Mucosa of descending colon (tissue), 3 donors: Measurements from ENCODE around the gene DHRS1. TPM values are rescaled to one million over a fixed set of nuclear protein-coding genes. Genes with fewer than 3 reads are reported as not detected.

Experiments
- ATAC-seq: fragments of 200-7000 bp; cut with Tn5 transposase; one replicate; pipeline ENCODE4 v1.9.1; 2020; ENCODE audit warnings: mild to moderate bottlenecking, moderate library complexity
- DNase-seq, 3 donors: peaks; one replicate each; pipeline ENCODE4 v3.0.0-alpha.2; 2020
- H3K36me3 ChIP-seq: fragments of 200-600 bp; one replicate; pipeline ENCODE4 v1.8.0; 2021; ENCODE audit warnings: low read depth, mild to moderate bottlenecking
- H3K4me1 ChIP-seq: fragments of 200-600 bp; one replicate; pipeline ENCODE4 v1.8.0; 2021; ENCODE audit warnings: low read depth, mild to moderate bottlenecking
- H3K4me3 ChIP-seq: fragments of 200-600 bp; one replicate; pipeline ENCODE4 v1.8.0; 2021; ENCODE audit warnings: mild to moderate bottlenecking
- H3K9me3 ChIP-seq: fragments of 200-600 bp; one replicate; pipeline ENCODE4 v1.8.0; 2021; ENCODE audit warnings: mild to moderate bottlenecking
- CTCF ChIP-seq: fragments of 200-600 bp; IDR thresholded peaks from one replicate; pipeline ENCODE4 v1.8.0; 2022; ENCODE audit warnings: antibody characterized with exemption, mild to moderate bottlenecking
- intact Hi-C, 2 donors: fragments of 100-400 bp; cut with DNase I in 1 of 2; cut with micrococcal nuclease in 1 of 2; formaldehyde crosslinking; loops; one replicate each; pipeline versions ENCODE4 v1.11.0 to v1.11.1; 2022; cut with DNase I, micrococcal nuclease
- total RNA-seq, 3 donors: library from RNA; stranded (reverse); fragmentation: NEBNext Ultra II Directional in 2 of 3; extraction: Animal tissue kit (Norgen Biotek cat#: 25700) in 2 of 3; gene quantifications; one replicate each; pipeline versions ENCODE4 v1.2.1 to v1.2.4, GENCODE V29; 2021 to 2023
- donor health status: DM: no; HTN: no; CAD: no; lungs with moderate emphysema.
- donor health status: DM: no; HTN: no; CAD: no.
- donor health status: DM: no; HTN: yes; CAD: no.

The DHRS1 gene
- total RNA-seq, 3 donors from 2014 or later, result 30.6 to 56.9 (median 54.9) TPM

DNA sequence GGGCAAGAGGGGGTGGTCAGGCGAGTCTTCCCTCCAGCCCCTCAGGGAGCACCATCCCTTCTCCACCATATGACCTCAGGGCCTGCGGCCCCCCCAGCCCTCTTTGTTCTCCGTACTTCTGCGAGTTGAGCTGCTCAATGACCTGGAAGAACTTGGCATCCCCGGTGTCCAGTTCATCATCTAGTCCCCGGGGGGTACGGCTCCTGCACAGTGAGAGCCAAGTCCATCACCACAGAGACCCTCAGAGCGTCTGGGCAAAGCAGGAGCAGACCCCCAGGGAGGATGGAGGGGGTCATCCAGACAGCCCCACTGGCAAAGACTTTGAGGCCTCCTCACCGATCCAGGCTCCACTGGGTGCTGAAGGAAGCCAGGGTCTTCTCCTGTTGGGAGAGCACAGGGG, 26.4 kb upstream of the DHRS1 start:
- DNase-seq (no peak), ATAC-seq (no peak)
- Histone ChIP-seq H3K9me3 (no peaks in the 10 kb centered on the region), H3K4me1 (no peaks in the 10 kb centered on the region), H3K36me3 (no peaks in the 10 kb centered on the region), H3K4me3 (no peak overlapping the region)
- no peak for TF ChIP-seq CTCF
- intact Hi-C loops, result no loop called here

DNA sequence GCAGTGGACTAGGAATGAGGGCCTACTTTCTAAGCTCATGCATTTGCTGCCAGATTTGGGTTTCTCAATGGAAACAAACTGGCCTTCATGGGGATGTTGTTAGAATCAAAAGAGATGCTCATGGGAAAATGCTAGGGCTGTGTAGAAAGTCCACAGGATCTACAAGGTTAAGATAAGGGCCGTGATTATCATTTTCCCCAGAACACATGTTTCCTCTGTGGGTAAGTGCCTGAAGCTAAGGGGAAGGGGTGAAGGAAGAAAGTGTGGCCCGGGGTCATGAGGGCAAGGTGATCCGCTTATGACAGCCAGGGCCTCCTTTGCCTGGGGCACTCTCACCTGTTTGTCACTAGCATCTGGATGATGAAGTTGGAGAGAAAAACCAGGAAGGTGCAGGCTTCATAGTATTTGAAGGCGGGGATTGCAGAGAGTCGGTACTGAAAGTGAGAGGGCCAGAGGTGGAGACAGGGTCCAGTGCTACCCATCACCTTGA, 25.5 kb upstream of the DHRS1 start:
- no peak for ATAC-seq
- Histone ChIP-seq H3K9me3 (no peaks in the 10 kb centered on the region), H3K36me3 (no peaks in the 10 kb centered on the region), H3K4me1 (no peaks in the 10 kb centered on the region), H3K4me3 (no peak overlapping the region)
- intact Hi-C loops, result no loop called here
- TF ChIP-seq CTCF, result no peak
- DNase-seq, result no peak

DNA sequence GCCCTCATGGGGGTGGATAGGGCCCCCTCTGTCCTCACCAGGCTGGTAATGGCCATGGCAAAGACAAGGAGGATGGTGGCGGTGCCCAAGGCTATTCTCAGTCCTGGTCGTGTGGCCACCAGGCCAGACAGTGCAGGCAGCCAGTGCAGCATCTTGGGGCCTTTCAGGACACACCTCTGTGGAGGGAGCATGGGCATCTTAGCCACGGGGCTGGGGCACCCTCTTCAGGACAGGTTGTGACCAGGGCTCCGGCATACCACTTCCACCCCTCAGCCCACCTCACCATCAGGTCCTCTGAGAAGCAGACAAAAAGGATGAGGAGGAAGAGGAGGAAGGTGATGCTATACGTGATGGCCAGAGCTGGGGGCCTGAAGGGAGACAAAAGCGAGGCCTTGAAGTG, 24.4 kb upstream of the DHRS1 start:
- DNase-seq (peak in 1 of 3 donors; percentile 20), ATAC-seq (no peak)
- no peaks in the 10 kb centered on the region for H3K9me3 ChIP-seq
- no peaks in the 10 kb centered on the region for H3K36me3 ChIP-seq
- intact Hi-C loops, result no loop called here
- TF ChIP-seq CTCF, result no peak
- H3K4me3 ChIP-seq, result no peak overlapping the region
- no peaks in the 10 kb centered on the region for H3K4me1 ChIP-seq

DNA sequence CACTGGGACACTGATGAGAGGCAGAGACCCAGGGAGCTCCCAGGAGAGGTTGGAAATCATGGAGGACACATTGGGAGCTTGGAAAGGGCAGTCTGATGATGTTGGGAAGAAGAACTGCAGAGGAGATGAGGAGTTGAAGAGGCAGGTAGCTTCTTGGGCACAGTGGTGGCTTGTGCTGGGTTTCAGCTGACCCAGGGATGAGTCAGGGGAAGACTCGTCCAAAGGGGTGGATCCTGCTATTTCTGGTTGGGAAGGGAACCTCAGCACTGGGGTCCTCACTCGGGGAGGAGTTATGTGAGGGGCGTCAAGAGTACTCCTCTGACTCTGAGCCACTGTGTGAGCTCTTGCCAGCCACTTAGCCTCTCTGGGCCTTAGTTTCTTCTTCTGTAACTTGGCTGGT, 23.8 kb upstream of the DHRS1 start:
- TF ChIP-seq CTCF, result no peak
- ATAC-seq (no peak), DNase-seq (peak in 1 of 3 donors; percentile 2)
- H3K9me3 ChIP-seq, result no peaks in the 10 kb centered on the region
- no peak overlapping the region for H3K4me3 ChIP-seq
- intact Hi-C loops, result no loop called here
- H3K36me3 ChIP-seq, result no peaks in the 10 kb centered on the region
- no peaks in the 10 kb centered on the region for H3K4me1 ChIP-seq

GRCh38 chr14:24322672-24323071, 23.1 kb upstream of the DHRS1 start:
- intact Hi-C loops, result no loop called here
- DNase-seq (peak in 1 of 3 donors; percentile 19), ATAC-seq (no peak)
- Histone ChIP-seq H3K9me3 (no peaks in the 10 kb centered on the region), H3K36me3 (no peaks in the 10 kb centered on the region), H3K4me1 (no peaks in the 10 kb centered on the region), H3K4me3 (no peak overlapping the region)
- no peak for TF ChIP-seq CTCF
